ENCODE data around the gene MORN3.
"Not testable (repeated sequence)": the region's sequence is repeated elsewhere in the genome, so short reads cannot be mapped to it uniquely, and the experiment has no call there.

The MORN3 gene

DNA sequence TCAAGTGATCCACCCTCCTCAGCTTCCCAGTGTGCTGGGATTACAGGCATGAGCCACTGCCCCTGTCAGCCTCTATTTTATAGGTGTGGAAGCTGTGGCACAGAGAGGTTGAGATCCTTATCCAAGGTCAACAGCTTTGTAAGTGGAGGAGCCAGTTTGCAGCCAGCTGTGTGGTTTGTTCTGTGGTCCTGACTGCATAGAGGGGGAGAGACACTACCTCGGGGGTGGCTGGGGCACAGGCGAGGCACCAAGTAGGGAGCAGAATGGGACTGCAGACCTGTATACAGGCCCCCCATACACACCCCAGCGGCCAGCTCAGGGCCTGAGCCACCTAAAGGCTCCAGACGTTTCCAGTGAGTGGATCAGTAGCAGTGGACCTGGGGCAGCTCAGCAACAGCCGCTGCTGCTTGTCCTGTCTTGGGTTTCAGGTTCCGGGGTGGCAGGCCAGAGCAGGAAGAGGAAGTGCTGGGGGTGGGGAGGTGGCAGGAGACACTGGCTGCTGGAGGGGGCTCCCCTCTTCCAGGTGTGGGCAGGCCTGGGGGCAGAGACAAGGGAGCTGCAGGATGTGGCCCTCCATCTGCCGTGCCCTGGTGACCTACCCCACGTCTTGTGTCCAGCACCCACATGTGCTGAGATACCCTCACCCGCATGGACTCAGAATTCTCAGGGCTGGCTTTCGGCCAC, 32.1 kb downstream of the MORN3 start (continued):
- TF ChIP-seq TSHZ2 (CRISPR knock-in tag; IDR thresholded peaks at IDR 0.05) (no peak), ZNF70 (CRISPR knock-in tag; IDR thresholded peaks at IDR 0.05) (no peak), GLIS3 (CRISPR knock-in tag; IDR thresholded peaks at IDR 0.05) (no peak)

DNA sequence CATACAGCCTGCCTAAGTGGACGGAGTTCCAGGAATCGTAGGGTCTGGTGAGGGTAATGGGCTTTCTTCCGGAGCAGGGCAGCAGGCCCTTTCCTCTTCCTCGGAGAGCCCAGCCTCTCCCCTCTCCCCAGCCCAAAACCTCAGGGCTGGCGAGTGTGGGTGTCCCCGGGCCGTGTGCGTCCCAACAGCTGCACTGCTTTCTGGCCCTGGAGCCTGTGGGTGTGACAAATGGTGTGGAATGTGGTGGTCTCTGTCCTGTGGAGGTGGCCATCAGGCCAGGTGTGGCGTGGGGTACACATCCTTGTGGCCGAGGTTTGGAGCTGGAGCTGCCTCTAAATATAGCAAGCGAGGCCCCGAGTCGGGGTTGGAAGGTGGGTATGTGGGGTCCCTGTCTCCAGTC, 34.6 kb downstream of the MORN3 start:
- ATAC-seq = no peak
- TF ChIP-seq ARNTL (CRISPR knock-in tag; IDR thresholded peaks at IDR 0.05; ENCODE audit: borderline replicate concordance, low read depth) = no peak
- TF ChIP-seq, protein P1, sequence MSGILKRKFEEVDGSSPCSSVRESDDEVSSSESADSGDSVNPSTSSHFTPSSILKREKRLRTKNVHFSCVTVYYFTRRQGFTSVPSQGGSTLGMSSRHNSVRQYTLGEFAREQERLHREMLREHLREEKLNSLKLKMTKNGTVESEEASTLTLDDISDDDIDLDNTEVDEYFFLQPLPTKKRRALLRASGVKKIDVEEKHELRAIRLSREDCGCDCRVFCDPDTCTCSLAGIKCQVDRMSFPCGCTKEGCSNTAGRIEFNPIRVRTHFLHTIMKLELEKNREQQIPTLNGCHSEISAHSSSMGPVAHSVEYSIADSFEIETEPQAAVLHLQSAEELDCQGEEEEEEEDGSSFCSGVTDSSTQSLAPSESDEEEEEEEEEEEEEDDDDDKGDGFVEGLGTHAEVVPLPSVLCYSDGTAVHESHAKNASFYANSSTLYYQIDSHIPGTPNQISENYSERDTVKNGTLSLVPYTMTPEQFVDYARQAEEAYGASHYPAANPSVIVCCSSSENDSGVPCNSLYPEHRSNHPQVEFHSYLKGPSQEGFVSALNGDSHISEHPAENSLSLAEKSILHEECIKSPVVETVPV (CRISPR knock-in tag; IDR thresholded peaks at IDR 0.05) = no peak
- no peak for TF ChIP-seq GLIS3 (CRISPR knock-in tag; IDR thresholded peaks at IDR 0.05)
- no peak for TF ChIP-seq TOX (CRISPR knock-in tag; IDR thresholded peaks at IDR 0.05; ENCODE audit: borderline replicate concordance)
- TF ChIP-seq RARB (CRISPR knock-in tag; IDR thresholded peaks at IDR 0.05) = no peak

- not testable (repeated sequence) for ATAC-seq
Measured at GRCh38 chr12:121633833-121634196, 35.6 kb downstream of the MORN3 start.

- TF ChIP-seq OSR1 (CRISPR knock-in tag; IDR thresholded peaks at IDR 0.05) = no peak
- no peak for ATAC-seq
Measured at GRCh38 chr12:121632069-121632970, 37.1 kb downstream of the MORN3 start.

GRCh38 chr12:121630791-121631355, 38.6 kb downstream of the MORN3 start:
- no peak for ATAC-seq
- no peak for TF ChIP-seq BACH2 (CRISPR knock-in tag; IDR thresholded peaks at IDR 0.05; ENCODE audit: borderline replicate concordance)
- no peak for TF ChIP-seq SNAI2 (CRISPR knock-in tag; IDR thresholded peaks at IDR 0.05)
- no peak for TF ChIP-seq ARNTL (CRISPR knock-in tag; IDR thresholded peaks at IDR 0.05; ENCODE audit: borderline replicate concordance, low read depth)
- TF ChIP-seq, protein P1 (CRISPR knock-in tag; IDR thresholded peaks at IDR 0.05) = no peak
- no peak for TF ChIP-seq OSR1 (CRISPR knock-in tag; IDR thresholded peaks at IDR 0.05)
- TF ChIP-seq ZFP30 (CRISPR knock-in tag; IDR thresholded peaks at IDR 0.05) = no peak
- TF ChIP-seq ZNF70 (CRISPR knock-in tag; IDR thresholded peaks at IDR 0.05) = no peak
- no peak for TF ChIP-seq ZFP3 (CRISPR knock-in tag; IDR thresholded peaks at IDR 0.05)
- TF ChIP-seq POU6F1 (CRISPR knock-in tag; IDR thresholded peaks at IDR 0.05; ENCODE audit: borderline replicate concordance, low read depth) = no peak
- TF ChIP-seq ESRRG (CRISPR knock-in tag; IDR thresholded peaks at IDR 0.05) = no peak
- no peak for TF ChIP-seq ZNF565 (CRISPR knock-in tag; conservative IDR thresholded peaks at IDR 0.05; ENCODE audit: low read depth)
- no peak for TF ChIP-seq ISL1 (CRISPR knock-in tag; IDR thresholded peaks at IDR 0.05)
- TF ChIP-seq ZNF8 (CRISPR knock-in tag; IDR thresholded peaks at IDR 0.05) = no peak
- TF ChIP-seq TOX (CRISPR knock-in tag; IDR thresholded peaks at IDR 0.05; ENCODE audit: borderline replicate concordance) = no peak
- TF ChIP-seq TSHZ2 (CRISPR knock-in tag; IDR thresholded peaks at IDR 0.05) = no peak
- no peak for TF ChIP-seq TCF4 (CRISPR knock-in tag; IDR thresholded peaks at IDR 0.05; ENCODE audit: borderline replicate concordance)
- TF ChIP-seq, protein P2, sequence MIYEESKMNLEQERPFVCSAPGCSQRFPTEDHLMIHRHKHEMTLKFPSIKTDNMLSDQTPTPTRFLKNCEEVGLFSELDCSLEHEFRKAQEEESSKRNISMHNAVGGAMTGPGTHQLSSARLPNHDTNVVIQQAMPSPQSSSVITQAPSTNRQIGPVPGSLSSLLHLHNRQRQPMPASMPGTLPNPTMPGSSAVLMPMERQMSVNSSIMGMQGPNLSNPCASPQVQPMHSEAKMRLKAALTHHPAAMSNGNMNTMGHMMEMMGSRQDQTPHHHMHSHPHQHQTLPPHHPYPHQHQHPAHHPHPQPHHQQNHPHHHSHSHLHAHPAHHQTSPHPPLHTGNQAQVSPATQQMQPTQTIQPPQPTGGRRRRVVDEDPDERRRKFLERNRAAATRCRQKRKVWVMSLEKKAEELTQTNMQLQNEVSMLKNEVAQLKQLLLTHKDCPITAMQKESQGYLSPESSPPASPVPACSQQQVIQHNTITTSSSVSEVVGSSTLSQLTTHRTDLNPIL (CRISPR knock-in tag; IDR thresholded peaks at IDR 0.05; ENCODE audit: low read depth) = no peak
